ENCODE data around the gene TMEM95.

The TMEM95 gene

DNA sequence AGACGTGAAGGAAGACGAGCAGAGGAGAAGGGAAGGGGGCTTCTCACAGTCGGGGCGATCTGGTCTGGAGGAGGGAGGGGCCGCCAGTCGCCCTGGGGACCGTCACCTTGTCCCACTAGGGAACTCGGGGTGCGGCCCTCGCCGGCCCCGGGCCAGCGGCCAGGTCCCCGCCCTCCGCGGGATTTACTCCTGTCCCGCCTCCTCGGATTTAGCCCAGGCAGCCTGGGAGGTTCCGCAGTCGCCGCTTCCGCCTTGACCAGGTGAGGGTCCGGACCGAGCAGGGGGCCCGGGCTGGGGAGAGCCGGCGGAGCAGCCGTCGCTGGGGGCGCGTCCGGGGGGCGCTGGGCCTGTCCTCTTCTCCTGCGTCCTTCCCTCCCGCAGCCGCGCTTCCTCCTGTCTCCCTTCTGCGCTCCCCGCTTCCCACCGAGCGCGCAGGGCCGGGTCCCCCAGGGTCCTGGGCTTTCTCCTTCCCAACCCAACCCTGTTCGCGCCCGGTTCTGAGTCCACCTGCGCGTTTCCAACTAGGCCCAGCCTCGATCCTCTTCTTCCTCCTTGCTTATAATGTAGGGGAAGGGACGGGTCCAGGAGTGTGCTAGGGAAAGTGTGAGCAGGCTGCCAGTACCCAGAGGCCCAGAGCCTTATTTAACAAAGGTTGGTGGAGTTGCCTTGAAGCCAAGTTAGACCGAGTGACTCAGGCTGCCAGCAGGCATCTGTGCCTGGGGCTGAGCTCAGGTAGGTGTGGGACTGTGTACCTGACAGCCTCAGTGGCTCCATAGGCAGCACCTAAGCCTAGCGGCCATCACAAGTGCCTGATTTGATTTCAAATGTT lies 26.1 kb downstream of the TMEM95 start, which contains the start of gene TNK1:
Gene TNK1 (plus strand): TSS at position 235 of the 829 bp plus-strand sequence. CDS start 1,838 bp downstream, outside the sequence.
- DNase-seq: no peak

DNA sequence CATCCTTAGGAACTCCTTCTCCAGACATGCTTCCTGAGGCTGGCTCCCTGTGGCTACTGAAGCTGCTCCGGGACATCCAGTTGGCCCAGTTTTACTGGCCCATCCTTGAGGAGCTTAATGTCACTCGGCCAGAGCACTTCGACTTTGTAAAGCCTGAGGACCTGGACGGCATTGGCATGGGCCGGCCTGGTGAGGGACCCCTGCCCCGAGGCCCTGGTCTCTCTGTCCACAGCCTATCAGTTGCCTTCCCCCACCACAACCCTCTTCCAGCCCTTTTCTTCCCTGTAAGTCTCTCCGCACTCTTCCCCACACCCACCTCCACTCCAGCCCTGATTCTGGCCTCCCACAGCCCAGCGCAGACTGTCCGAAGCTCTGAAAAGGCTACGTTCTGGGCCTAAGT lies 27.9 kb downstream of the TMEM95 start:
- no peak for DNase-seq

DNA sequence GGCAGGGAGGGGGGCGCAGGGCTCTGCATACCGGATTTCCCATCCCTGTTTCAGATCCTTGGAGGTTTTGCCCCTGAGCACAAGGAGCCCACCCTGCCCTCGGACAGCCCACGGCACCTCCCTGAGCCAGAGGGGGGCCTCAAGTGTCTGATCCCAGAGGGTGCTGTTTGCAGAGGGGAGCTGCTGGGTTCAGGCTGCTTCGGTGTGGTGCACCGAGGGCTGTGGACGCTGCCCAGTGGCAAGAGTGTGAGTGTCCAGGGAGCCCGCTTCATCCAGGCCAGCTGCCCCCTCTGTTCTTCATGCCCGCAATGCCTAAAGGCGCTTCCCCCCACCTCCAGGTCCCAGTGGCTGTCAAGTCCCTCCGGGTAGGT lies 28.4 kb downstream of the TMEM95 start:
- DNase-seq: no peak

DNA sequence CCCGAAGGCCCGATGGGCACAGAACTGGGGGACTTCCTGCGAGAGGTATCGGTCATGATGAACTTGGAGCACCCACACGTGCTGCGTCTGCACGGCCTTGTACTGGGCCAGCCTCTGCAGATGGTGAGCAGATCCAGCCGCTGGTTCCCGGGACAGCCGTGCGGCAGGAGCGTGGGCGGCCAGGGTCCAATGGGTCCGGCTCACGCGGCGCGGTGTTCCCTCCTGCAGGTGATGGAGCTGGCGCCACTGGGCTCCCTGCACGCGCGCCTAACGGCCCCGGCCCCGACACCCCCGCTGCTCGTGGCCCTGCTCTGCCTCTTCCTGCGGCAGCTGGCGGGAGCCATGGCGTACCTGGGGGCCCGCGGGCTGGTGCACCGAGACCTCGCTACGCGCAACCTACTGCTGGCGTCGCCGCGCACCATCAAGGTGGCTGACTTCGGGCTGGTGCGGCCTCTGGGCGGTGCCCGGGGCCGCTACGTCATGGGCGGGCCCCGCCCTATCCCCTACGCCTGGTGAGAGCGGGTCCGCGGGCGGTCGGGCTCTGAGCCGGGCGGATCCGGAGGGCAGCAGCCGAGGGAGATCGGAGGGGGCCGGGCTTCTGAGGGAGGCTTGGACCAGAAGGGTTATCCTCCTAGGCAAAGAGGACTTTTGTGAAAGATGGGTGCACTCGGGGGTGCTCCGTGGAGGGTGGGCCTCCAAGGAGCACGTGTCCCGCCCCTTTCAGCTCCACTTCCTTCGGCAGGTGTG lies 29.0 kb downstream of the TMEM95 start:
- DNase-seq: peak; percentile 76

DNA sequence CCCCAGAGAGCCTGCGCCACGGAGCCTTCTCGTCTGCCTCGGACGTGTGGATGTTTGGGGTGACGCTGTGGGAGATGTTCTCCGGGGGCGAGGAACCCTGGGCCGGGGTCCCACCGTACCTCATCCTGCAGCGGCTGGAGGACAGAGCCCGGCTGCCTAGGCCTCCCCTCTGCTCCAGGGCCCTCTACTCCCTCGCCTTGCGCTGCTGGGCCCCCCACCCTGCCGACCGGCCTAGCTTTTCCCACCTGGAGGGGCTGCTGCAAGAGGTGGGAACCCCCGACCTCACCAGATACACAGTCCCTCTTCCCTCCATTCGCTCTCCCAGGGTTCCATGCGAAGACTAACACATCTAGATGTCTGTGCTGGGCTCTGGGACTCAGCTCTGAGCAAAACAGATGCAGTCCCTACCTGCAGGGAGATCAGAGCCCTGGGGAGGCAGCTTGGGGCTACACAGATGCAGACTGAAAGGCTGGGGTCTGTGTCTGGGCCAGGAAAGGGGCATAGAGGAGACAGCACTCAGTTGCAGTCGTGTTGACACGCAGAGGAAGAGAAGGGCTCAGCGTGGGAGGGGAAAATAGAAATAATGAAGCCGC lies 29.6 kb downstream of the TMEM95 start:
- no peak for DNase-seq

DNA sequence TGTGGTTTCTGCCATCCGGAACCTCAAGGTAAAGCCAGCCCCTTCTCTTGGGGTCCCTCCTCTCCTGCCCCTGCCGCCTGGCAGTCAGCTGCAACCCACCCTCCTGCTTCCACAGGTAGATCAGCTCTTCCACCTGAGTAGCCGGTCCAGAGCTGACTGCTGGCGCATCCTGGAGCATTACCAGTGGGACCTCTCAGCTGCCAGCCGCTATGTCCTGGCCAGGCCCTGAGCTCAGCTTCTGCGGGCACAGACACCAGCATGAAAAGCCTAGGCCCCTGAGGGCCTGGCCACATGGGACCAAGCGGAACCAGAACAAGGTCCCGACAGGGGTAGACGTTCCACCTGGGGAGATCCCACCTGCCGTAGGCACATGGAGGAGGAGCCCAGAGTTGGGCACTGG lies 33.9 kb downstream of the TMEM95 start:
- DNase-seq: no peak

DNA sequence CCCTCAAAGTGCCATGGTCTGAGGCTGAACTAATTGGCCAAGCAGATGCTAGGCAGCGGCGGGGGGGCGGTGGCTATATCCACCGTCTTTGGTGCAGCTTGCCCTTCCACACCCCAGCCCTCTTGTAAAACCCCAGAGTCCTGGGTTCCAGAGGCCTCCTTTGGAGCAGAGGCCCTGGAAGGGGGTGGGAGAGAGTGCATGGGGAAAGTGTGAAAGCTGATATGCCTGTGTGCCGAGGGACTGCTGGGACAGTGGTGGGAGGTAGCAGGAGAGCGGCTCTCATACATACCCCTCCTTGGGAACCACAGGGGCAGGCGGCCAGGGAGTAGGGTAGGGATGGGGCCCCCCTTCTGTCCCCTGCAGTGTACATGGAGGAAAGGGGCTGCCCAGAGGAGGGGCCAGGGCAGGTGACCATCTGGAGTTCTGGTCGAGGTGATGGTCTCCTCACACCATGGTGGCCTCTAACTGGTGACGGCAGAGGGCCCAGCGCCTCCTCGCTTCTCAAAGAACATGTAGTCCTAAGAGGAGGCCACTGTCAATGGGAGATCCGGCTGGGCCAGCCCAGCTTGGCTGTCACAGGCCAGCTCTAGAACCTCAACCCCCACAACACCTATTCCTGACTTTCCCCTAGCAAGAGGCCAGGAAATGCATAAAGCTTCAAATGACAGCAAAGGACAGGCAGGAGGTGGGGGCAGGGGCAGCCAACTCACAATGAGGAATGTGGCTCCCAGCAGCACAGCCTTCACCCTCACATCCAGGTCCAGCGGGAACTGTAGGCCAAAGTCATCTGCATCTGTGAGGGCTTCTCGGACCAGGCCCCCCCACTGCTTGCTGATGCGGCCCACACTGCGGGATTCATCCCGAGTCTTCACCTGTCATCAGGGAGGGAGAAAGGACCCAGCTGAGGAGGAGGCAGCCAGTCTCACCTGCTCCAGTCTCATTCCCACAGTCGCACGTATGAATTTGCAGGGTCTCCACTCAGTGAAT lies 35.3 kb downstream of the TMEM95 start:
- DNase-seq: no peak

DNA sequence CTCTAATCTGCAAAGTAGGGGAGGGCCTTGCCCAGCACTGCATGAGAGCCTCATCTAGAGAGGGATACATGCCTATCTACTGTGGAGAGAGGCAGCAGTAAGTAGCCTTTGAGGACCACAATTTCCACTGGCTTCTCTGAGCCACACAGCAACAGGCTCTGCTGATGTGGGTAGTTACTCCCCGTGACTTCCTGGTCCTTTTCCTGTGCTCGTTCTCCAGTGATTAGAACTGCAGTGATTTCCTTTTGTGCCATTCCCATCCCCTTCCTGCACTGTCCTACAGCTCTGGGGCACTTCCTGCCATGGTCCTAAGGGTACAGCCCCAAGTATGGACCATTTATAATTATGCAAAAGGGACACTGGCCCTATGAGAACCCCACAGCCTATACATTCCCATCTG lies 36.4 kb downstream of the TMEM95 start:
- no peak for DNase-seq

DNA sequence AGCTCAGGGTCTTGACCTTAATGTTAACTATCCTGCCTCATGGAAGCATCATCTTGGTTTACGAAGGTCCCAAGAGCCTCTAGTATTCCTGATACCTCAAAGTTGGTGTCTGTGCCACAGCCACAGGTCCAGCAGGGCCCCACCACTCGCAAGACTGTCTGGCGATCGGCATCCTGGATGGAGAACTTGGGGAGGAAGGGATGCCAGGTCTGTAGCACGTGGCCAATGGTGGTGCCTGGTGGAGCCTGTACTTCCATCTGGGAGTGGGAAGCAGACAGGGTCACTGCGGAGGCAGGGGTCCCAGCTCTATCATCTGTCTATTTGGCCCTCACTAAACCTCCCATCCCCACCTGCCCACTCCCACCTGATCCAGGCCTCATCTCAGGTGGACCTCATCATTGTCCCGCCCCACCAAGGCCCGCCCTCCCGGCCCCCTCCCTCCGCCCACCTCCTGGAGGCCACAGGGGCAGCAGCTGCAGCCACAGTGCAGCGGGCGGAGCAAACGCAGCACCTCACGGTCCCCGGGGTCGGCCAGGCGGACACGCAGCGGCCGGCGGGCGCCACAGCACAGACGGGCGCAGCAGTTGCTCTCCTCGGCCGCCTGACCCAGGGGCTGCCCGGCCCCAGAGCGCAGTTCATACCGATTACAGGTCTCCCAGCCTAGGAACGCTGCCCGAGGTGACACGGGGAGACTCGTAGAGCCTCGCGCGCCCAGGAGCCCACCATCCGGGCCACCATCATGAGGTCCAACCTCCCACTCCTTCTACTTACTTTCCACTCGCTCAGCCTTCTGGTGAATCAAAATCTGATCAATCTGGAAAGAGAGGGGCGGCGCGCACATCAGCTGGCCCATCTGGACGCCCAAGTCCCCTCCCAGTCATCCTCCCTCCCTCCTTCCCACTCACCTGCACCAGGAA lies 38.0 kb downstream of the TMEM95 start:
- no peak for DNase-seq

DNA sequence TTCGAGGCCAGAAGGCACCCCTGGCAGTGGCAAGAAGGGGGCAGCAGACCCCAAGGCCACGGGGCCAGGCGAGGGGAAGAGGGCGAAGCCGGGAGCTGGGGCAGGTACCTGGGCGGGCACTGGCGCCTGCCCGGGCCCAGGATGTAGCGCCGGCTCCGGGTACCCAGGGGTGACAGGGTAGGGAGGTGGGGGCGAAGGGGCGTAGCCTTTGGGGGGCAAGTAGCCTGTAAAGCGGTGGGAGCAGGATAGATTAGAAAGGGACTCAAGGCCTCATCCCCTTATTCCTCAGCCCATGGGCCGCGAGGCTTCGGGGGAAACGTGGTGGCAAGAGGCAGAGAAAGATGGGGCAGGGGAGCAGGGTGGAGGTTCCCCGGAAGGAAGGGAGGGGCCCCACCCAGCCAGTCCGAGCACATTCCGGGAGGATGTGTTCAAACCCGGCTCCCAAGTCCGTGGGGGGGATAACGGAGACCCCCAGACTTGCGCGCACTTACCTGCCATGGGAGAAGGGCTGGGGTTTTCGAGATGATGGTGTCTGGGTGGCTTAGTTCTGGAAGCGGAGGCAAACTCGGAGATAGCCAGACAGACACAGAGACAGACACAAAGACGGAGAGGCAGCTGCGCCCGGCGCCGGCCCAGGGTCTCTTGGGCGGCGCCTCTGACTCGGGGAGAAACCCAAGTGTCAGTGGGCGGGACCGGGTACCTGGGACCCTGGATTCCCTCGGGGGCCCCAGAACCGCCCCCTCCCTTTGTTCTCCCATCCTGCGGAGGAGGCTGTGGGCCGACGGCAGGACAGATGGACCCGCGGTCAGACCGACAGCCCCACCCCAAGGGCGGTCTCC lies 38.9 kb downstream of the TMEM95 start:
- DNase-seq: peak; percentile 58

DNA sequence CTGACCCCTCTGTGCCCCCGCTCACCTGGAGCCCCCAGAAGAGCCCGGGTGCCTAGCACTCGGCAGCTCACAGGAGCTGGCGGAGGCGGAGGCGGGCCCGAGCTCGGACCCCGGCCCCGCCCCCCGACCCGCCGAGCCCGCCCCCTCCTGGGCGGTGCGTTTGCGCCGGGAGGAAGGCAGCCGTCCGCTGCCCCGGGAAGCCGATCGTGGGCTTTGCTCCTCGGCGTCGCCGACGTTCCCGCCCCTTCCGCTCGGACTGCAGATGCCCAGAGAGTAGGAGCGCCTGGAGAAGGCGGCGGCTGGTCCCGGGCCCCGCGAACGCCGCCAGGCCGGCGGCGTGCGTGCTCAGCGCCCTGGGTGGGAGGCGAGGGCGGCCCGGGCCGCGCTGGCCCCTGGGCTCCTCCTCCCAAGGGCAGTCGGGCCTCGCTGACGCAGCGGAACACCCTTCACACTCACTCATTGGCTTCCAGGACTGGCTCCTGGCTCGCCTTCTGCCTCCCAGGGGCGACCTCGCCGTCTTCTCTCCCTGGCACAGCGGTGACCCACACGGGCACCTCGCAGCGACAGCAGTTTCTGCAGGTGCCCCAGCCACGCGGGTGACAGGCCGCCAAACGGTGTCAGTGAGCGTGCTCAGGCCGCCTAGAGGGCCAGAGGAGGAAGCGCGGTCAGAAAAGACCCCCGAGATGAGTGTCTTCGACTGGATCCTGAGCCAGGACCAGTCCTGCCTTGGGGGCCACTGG lies 39.7 kb downstream of the TMEM95 start, which contains the start of gene PLSCR3:
Gene PLSCR3 (minus strand): TSS at position 74 of the 740 bp plus-strand sequence. CDS start 415 bp downstream, outside the sequence.
- DNase-seq: peak; percentile 82

DNA sequence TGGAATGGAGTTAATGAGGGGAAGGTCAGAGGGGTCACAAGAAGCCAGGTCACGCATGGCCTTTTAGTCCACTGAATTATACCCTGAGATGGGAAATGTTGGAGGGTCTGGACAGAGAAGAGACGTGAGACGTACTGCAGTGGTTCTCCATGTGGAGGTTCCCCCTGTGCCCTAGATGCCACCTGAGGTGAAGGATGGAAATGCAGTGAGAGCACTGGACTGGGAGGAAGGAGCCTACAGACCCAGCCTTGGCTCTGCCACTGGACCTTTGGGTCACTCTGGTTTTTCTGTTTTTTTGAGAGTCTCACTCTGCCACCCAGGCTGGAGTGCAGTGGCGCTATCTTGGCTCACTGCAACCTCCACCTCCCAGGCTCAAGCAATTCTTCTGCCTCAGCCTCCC lies 41.2 kb downstream of the TMEM95 start:
- no peak for DNase-seq

DNA sequence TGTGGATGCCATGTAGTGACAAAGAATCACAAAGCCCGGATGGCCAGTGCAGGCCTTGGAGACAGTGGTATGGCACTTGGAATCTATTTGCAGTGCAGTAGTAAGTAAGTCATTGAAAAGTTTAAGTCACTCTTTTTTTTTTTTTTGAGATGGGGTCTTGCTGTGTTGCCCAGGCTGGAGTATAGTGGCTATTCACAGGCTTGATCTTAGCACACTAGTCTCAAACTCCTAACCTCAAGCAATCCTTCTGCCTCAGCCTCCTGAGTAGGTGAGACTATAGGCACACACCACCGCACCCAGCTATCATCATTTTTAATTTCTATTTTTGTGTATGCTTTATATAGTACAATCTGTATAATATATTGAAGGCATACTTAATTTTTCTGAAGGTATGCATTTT lies 43.7 kb downstream of the TMEM95 start:
- no peak for DNase-seq

DNA sequence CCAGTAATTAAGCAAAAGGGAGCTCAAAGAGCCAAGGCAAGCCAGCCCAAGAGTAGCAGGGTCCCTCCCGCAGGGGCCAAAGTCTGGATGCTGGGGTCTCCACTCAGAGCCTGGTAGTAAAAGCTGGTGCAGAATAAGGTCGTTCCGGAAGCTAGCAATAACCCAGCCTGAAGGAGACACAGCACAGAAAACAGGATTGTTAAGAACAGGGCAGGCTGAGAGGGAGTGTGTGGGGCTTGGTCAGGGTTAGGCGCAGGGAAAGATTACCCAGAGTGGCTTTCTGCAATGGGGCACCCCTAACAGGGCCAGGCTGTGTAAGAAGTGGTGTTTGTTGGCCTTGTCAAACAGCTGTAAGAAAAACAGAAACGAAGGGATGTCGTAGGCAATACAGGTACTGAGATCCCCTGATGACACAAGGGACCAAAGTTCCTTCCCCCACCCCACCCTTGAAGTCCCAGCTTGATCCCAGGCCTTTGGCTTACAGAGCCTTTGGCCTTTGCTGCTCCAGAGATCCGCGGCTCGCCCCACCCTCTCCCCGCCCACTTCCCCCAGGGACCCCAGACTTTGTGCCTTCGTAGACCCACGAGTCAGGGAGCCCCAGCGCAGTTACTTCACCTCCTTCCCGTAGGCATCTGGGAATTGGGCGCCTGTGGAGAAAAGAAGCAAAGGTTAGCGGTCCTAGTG lies 48.2 kb downstream of the TMEM95 start:
- DNase-seq: peak; percentile 19

DNA sequence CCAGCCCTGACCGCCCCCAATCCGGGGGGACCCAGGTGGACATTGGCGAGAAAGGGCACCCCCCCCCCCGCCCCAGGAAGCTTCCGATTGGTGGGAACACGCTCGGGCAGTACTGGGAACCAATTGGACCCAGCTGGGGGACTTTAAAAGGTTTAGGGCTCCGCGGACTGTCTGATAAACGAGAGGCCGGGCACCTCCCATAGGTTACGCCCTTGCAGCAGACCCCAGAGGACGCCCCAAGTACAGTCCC lies 48.7 kb downstream of the TMEM95 start:
- DNase-seq: no peak

DNA sequence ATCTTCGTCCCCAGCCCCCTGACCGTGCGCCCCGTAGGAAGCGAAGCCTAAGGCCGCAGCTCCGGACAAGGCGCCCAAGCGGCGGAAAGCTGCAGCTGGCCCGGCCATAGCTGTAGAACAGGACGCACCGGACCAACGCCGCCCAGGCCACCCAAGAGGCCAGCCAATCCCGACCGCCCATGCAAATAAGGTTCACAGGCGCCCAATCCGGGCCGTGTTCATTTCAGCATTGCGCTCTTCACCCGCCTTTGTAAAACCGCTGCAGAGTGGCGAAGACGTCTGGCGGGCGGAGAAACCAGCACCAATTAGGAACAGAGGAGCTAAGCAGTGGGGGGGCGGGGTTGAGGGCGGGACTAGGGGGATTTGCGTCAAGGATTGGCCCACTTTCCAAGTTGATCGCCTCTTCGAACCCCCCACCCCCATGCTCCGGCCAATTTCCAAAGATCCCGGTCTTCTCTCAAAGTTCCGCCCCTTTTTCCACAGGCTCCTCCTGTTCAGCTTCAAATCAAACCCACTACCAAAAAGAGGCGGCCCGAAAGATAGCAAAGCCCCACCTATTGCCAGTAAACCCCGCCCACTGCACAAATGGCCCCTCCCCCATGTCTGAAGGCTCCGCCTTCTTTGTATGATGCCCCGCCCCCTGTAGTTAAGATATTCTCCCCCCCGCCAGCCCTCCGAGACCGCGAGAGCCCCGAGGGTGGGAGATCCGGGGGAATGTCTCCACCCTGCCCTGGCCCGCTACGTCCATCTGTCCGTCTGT lies 49.2 kb downstream of the TMEM95 start, which contains the start of gene TMEM256:
Gene TMEM256 (minus strand): TSS at position 121 of the 760 bp plus-strand sequence. CDS start 13 bp downstream, at position 108.
- DNase-seq: peak; percentile 96

DNA sequence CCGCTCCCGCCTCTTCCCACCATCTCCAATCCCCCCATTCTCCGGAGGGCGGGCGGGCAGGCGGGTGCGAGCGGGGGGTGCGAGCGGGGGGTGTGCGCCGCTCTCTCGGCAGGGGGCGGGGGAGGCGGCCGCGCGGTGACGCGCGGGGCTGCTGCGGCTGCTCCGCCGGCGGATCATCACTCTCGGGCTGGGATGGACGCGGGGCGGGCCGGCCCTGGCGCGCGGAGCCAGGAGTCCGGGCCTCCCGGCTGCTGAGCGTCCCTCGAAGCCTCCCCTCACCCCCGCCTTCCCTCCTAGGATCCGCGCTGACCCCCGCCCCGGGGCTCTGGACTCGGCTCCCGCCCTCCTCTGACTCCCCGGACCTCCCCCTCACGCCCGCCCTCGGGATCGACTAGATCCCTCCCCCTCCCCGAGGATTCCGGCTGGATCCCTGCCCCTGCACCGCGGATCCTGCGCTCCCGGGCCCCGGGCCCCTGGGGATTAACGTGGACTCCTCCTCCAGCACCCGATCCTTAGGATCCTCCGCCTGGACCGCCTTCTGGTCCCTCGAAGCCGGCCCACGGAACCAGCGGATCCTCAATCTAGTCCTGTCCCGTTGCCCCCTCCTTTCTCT lies 49.9 kb downstream of the TMEM95 start:
- peak; percentile 65 for DNase-seq
